ENCODE results near the gene KRT6C.

- TF ChIP-seq POLR2AphosphoS5 (IDR thresholded peaks at IDR 0.05) (no peak), CTCF (IDR thresholded peaks at IDR 0.05) (no peak), POLR2A (IDR thresholded peaks at IDR 0.05; ENCODE audit: low read depth) (no peak), EP300 (IDR thresholded peaks at IDR 0.05) (no peak)
These were observed 41.7 kb upstream of the KRT6C start for GRCh38 chr12:52515319-52515646.

Measured in esophagus muscularis mucosa (tissue), 4 donors.